K562 (cell line): ENCODE data around the gene IL12RB2. TPM values are rescaled to one million over a fixed set of nuclear protein-coding genes. Genes with fewer than 3 reads are reported as not detected.

ENCODE experiments used
- ATAC-seq: fragments of 200-7000 bp; cut with Tn5 transposase; 3 replicates; pipeline ENCODE4 v1.9.1; 2020; ENCODE audit warnings: moderate library complexity
- BruUV-seq: library from RNA; stranded (reverse); fragments of 400-500 nt; replicated peaks from 2 replicates; lab custom pipeline; 2021; lab: Mats Ljungman, UMichigan
- CTCF ChIA-PET: fragments of 300-600 bp; formaldehyde crosslinking; extraction: SDS; loops from one replicate; lab custom pipeline; 2021; ENCODE audit warnings: low intra/inter-chr PET ratio; lab: Yijun Ruan, JAX
- POLR2A ChIA-PET: fragments of 300-600, 350-650 bp; sonication (Branson Sonifier 250); formaldehyde crosslinking; extraction: SDS; loops from one replicate; lab custom pipeline; 2021; ENCODE audit warnings: antibody characterized with exemption, inconsistent platforms; lab: Yijun Ruan, JAX
- DNase-seq, 4 experiments: peaks; one replicate each; pipeline versions ENCODE4 v3.0.0 to v3.0.0-alpha.2; 2011 to 2018; ENCODE audit warnings: low spot score in 3 of 4, mixed read lengths in 3 of 4; ENCODE audit errors: extremely low read depth in 1 of 4
- FAIRE-seq: peaks from 2 replicates; lab custom pipeline; 2011; peaks lifted over from hg19 to GRCh38; lab: Jason Lieb, UNC
- H2AFZ ChIP-seq: 2 replicates; pipeline ENCODE4 v1.6.0; 2011; ENCODE audit warnings: low read depth, low read length, control low read depth, inconsistent platforms
- H3K27ac ChIP-seq: fragments of 200-600 bp; 3 replicates; pipeline ENCODE4 v1.8.0; 2011; ENCODE audit warnings: low read depth, mild to moderate bottlenecking, control low read depth, inconsistent platforms, low read length, moderate library complexity, mixed read lengths; ENCODE audit errors: extremely low read depth
- H3K27me3 ChIP-seq, 2 experiments: fragments of 300-600 bp in 1 of 2; 2 replicates in 1 of 2; 3 replicates in 1 of 2; pipeline versions ENCODE4 v1.6.0 to v1.8.0; 2011; ENCODE audit warnings: inconsistent platforms in 2 of 2, low read length in 2 of 2, mild to moderate bottlenecking in 1 of 2, mixed read lengths in 1 of 2, moderate library complexity in 1 of 2; ENCODE audit not compliant: control insufficient read depth in 2 of 2, insufficient read depth in 2 of 2
- H3K36me3 ChIP-seq: fragments of 300-600 bp; 3 replicates; pipeline ENCODE4 v1.8.0; 2011; ENCODE audit warnings: mild to moderate bottlenecking, low read length, inconsistent platforms; ENCODE audit not compliant: control insufficient read depth, insufficient read depth
- H3K4me1 ChIP-seq, 2 experiments: fragments of 200-600 bp in 1 of 2; replicated peaks in 1 of 2; 2 replicates in 1 of 2; 3 replicates in 1 of 2; pipeline versions ENCODE4 v1.5.1 to v1.8.0; 2011; ENCODE audit warnings: inconsistent platforms in 2 of 2, low read length in 2 of 2, mild to moderate bottlenecking in 1 of 2, mixed read lengths in 1 of 2, moderate library complexity in 1 of 2; ENCODE audit not compliant: control insufficient read depth in 2 of 2, insufficient read depth in 2 of 2
- H3K4me2 ChIP-seq: 2 replicates; pipeline ENCODE4 v1.6.1; 2011; ENCODE audit warnings: low read length, control low read depth, inconsistent platforms, mixed read lengths; ENCODE audit not compliant: insufficient read depth
- H3K4me3 ChIP-seq: fragments of 200-600 bp; sonication (generic), shearing (Covaris generic); 2 replicates; pipeline ENCODE4 v1.5.1; 2016; ENCODE audit warnings: control low read depth, inconsistent platforms
- H3K79me2 ChIP-seq: fragments of 200-600 bp; 3 replicates; pipeline ENCODE4 v1.8.0; 2011; ENCODE audit warnings: low read length, inconsistent platforms; ENCODE audit not compliant: control insufficient read depth, insufficient read depth
- H3K9ac ChIP-seq, 2 experiments: 2 replicates each; pipeline versions ENCODE4 v1.6.0 to v1.6.1; 2011; ENCODE audit warnings: low read depth in 2 of 2, low read length in 2 of 2, control low read depth in 1 of 2, inconsistent platforms in 1 of 2, mild to moderate bottlenecking in 1 of 2, mixed read lengths in 1 of 2; ENCODE audit not compliant: insufficient read depth in 1 of 2
- H3K9me1 ChIP-seq: one replicate; pipeline ENCODE4 v1.6.0; 2011; ENCODE audit warnings: inconsistent platforms, mild to moderate bottlenecking, low read length, moderate library complexity; ENCODE audit not compliant: control insufficient read depth, insufficient read depth
- H3K9me3 ChIP-seq: replicated peaks from 2 replicates; pipeline ENCODE4 v1.5.1; 2011; ENCODE audit warnings: low read depth, low read length, inconsistent platforms; ENCODE audit not compliant: control insufficient read depth, insufficient read depth
- H4K20me1 ChIP-seq: replicated peaks from 2 replicates; pipeline ENCODE4 v1.6.1; 2011; ENCODE audit warnings: low read length, inconsistent platforms, mixed read lengths; ENCODE audit not compliant: control insufficient read depth, insufficient read depth
- ATF7 ChIP-seq: fragments of 450-650 bp; IDR thresholded peaks from 2 replicates; pipeline ENCODE4 v1.7.1; 2014; ENCODE audit warnings: mild to moderate bottlenecking, moderate library complexity
- NUFIP1 ChIP-seq: fragments of 450-650 bp; IDR thresholded peaks from 2 replicates; pipeline ENCODE4 v1.6.1; 2018; ENCODE audit not compliant: partially characterized antibody
- RBM15 ChIP-seq: fragments of 200-400 bp; formaldehyde crosslinking; IDR thresholded peaks from 2 replicates; pipeline ENCODE4 v1.6.1; 2018; ENCODE audit warnings: mild to moderate bottlenecking, low read length, moderate library complexity; ENCODE audit not compliant: insufficient read depth
- RFX5 ChIP-seq: IDR thresholded peaks from 2 replicates; pipeline ENCODE4 v1.6.1; 2011; ENCODE audit warnings: low read depth, mild to moderate bottlenecking, improper control_type of control experiment, low read length
- SIX5 ChIP-seq, 2 experiments: IDR thresholded peaks; 2 replicates each; pipeline ENCODE4 v1.6.1; 2011; ENCODE audit warnings: low read length in 2 of 2, borderline replicate concordance in 1 of 2, low read depth in 1 of 2, mild to moderate bottlenecking in 1 of 2, moderate library complexity in 1 of 2; ENCODE audit not compliant: insufficient read depth in 1 of 2
- TGIF2 ChIP-seq: sonication (generic); formaldehyde crosslinking; IDR thresholded peaks from 2 replicates; pipeline ENCODE4 v1.8.1; 2022; ENCODE audit warnings: mild to moderate bottlenecking, missing genetic modification reagents, moderate library complexity
- TSC22D4 ChIP-seq: fragments of 450-650 bp; IDR thresholded peaks from 2 replicates; pipeline ENCODE4 v1.6.1; 2016; ENCODE audit warnings: missing genetic modification characterization, missing biosample characterization, control low read depth
- TSHZ1 ChIP-seq: fragments of 250-450 bp; sonication (Bioruptor Pico); IDR thresholded peaks from 2 replicates; pipeline ENCODE4 v1.4.0; 2020; ENCODE audit warnings: mild to moderate bottlenecking, moderate library complexity
- ZBTB12 ChIP-seq: fragments of 250-450 bp; sonication (Bioruptor Pico); IDR thresholded peaks from 2 replicates; pipeline ENCODE4 v1.4.0; 2020
- WGBS: fragments of 100-300 bp; shearing (Covaris generic); methylation state at CpG from one replicate; pipeline ENCODE4 v1.1.6; 2016; ENCODE audit warnings: low coverage, mixed read lengths; ENCODE audit not compliant: insufficient coverage; ENCODE audit errors: missing lambda C conversion rate; 5-methylcytosine and 5-hydroxymethylcytosine counted together
- in situ Hi-C: fragments of 300-500 bp; cut with MboI; formaldehyde crosslinking; loops from 4 replicates; pipeline ENCODE4 v1.15.0; 2018; ENCODE audit warnings: inconsistent platforms, mixed read lengths
- intact Hi-C: fragments of 100-400 bp; cut with micrococcal nuclease; formaldehyde crosslinking; loops from 2 replicates; pipeline ENCODE4 v1.14.2; 2022
- polyA plus RNA-seq, 8 experiments: library from polyadenylated mRNA; depleted of rRNA in 4 of 8; stranded (reverse) in 5 of 8; unstranded in 3 of 8; fragments of >200 nt; fragmentation: Nextera tagmentation in 2 of 8; fragmentation: Illumina TruSeq in 1 of 8; extraction: Ambion mirVana in 2 of 8; extraction: Trizol in 1 of 8; gene quantifications; 2 replicates each; pipeline versions ENCODE4 v1.2.1 to v1.2.3, GENCODE V29; 2011 to 2014; ENCODE audit warnings: inconsistent platforms in 1 of 8, missing spikeins in 1 of 8
- total RNA-seq, 7 experiments: library from RNA; depleted of rRNA in 6 of 7; stranded (reverse); fragments of >200 nt in 6 of 7; fragmentation: Illumina TruSeq in 2 of 7; extraction: Trizol in 2 of 7; gene quantifications; 2 replicates each; pipeline versions ENCODE4 v1.2.1 to v1.2.3, GENCODE V29; 2011 to 2021; ENCODE audit warnings: low replicate concordance in 1 of 7

The IL12RB2 gene
- total and polyA plus RNA-seq, 9 of the 15 experiments (the other 6 are each of a cell fraction or from before 2014, with no cell fraction given), result 0.39 to 3.3 (median 1.9) TPM

- no peak overlapping the region for H3K27ac ChIP-seq
- no peak overlapping the region for H3K4me2 ChIP-seq
- no TSS peak for BruUV-seq
- no peaks in the 10 kb centered on the region for H4K20me1 ChIP-seq
- H2AFZ ChIP-seq, result no peak overlapping the region
- FAIRE-seq, result no peak
- no peaks in the 10 kb centered on the region for H3K36me3 ChIP-seq
- H3K4me1 ChIP-seq, result peaks cover 0 to 15% of the 10 kb centered on the region in 2 experiments; a peak in 3 of 5 replicates
- DNase-seq, result no peak
- H3K9ac ChIP-seq, result no peak overlapping the region; a peak in 1 of 4 replicates
- no peaks in the 10 kb centered on the region for H3K9me3 ChIP-seq
- H3K27me3 ChIP-seq, result no peaks in the 10 kb centered on the region
- in situ Hi-C loops (no loop called here), intact Hi-C loops (no loop called here)
- no peaks in the 10 kb centered on the region for H3K9me1 ChIP-seq
- ATAC-seq, result no peak
- ChIA-PET POLR2A (interaction anchor here (0.6 to 2.5 kb wide), 3 partner anchors 11 to 370 kb away, joined by 3 to 16 read pairs (median 6); partner anchors contain the start of gene SERBP1), CTCF (no interaction called here)
- 55% methylated on average over 2 of the region's 2 CpGs for WGBS
- H3K4me3 ChIP-seq, result no peak overlapping the region
- no peaks in the 10 kb centered on the region for H3K79me2 ChIP-seq
- no peak for TF ChIP-seq TGIF2 (CRISPR knock-in tag)
- TF ChIP-seq TSHZ1 (CRISPR knock-in tag), result no peak
- no peak for TF ChIP-seq SIX5 (IDR thresholded peaks at IDR 0.05; ENCODE audit: borderline replicate concordance in 1 of 2, insufficient read depth in 1 of 2, low read depth in 1 of 2, low read length in 2 of 2)
- TF ChIP-seq RBM15, result no peak
- TF ChIP-seq ZBTB12 (CRISPR knock-in tag), result no peak
- no peak for TF ChIP-seq TSC22D4
- no peak for TF ChIP-seq NUFIP1
- no peak for TF ChIP-seq RFX5
- no peak for TF ChIP-seq ATF7
These were observed 134.1 kb downstream of the IL12RB2 start for GRCh38 chr1:67441739-67442281.
